Activated naive CD4-positive, alpha-beta T cell treated with Interleukin-2 at 50 U/mL for 16 hours (primary cell): Measurements from ENCODE around the gene MRPS22.
"Not testable (repeated sequence)": the region's sequence is repeated elsewhere in the genome, so short reads cannot be mapped to it uniquely, and the experiment has no call there.

ENCODE experiments used
- DNase-seq: peaks from one replicate; pipeline ENCODE4 v3.0.0-alpha.2; 2020

The MRPS22 gene

DNA sequence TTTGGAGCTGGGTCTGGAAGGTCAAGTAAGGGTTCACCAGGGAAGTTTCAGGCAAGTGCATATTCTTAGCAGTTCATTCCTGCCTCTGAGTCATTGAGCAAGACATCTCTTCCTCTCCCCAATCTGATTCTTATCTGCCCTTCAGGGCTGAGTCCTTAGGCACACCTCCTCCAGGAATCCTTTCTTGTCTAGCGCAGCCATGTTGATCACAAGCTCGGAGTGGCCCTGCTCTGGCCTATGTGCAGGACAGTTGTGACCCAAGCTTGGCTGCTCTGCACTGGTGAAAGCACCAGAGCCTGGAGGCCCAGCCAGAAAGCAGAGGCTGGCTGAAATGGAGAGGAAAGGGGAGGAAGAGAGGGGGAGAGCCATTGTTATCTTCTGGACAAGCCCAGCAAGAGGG lies 30.9 kb upstream of the MRPS22 start:
- DNase-seq, result no peak

DNA sequence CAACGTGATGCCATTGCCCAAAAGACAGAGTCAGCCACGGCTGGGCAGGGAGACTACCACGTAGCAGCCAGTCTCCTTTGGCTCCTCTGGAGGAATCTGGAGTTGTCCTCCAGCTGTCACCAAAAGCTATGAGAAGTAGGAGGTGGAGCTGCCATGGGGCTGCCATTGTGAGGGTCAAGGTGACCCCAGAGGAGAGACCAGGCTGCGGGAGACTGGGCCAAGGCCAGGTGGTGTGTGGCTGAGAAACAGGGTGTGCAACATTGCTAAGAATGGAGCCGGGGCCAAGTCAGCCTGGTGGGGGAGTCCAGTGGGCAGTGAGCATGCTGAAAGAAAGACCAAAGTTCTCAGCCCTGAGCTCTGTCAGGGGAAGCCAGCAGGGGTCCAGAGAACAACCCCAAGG lies 29.9 kb upstream of the MRPS22 start:
- no peak for DNase-seq

DNA sequence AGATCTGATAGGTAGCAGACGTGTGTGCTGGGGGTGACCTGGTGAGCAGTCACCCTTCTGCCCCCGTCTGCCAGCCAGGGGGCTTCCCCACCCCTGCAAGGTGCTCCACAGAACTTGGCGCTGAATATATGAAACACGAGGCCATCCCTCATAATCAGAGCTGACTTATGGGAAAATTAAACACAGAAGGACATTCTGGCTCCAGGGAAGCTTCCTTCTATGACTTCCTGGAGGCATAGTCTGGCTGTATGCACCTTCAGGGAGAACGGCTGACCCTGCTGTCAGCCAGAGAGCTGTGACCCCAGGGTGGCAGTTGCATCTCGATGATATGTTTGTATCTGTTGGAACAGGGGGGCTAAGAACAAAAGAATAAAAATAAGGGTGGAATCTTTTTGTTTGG lies 26.6 kb upstream of the MRPS22 start:
- DNase-seq, result no peak

DNA sequence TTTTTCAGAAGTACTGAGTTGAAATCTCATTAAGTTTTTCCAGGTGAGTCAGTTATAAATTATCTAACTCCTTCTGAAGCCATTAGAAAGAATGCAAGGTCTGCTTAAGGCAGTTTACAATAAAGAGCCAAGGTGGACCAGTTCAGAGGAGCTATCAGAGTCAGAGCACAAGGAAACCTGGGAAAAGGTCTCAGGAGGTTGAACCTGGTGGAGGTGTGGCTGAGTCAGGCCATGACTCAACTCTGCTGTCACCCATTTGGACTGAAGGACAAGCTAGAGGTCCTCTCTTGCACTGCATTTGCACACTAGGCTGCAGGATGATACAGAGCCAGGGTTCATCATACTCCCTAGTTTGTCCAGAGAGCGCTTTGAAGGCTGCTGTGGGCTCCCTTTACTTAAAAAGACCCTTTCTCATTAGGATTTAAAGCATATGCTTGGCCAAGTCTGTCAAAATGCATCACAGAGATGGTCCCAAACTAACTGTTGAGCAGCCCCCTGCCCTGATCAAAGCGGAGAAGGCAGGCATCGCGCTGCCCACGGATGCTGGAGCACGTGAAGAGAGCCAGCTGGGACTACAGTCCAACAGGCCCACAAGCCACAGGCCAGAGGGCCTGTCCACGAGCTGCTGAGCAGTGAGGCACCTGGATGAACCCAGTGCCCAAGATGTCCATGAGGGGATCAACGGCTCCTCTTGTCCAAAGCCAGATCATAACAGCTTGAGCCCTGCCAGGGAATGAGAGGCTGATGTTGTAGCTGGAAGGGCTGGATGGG lies 26.0 kb upstream of the MRPS22 start:
- no peak for DNase-seq

DNA sequence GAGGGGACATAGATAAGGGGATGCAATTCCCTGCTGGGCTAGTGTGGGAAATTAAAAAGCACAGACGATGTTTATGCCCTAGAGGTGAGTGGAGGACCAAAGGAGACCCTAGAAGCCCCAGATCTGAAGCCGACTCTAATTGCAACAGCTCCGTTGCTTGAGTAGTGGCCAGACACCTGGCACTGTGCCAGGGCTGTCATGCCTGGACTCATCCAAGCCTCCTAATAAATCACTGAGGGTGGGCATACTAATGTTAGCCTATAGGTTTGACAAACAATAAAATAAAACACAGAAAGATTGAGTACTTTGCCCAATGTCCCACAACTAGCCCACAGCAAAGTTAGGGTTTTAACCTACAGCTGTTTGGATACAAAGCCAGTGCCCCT lies 25.4 kb upstream of the MRPS22 start:
- DNase-seq, result no peak

DNA sequence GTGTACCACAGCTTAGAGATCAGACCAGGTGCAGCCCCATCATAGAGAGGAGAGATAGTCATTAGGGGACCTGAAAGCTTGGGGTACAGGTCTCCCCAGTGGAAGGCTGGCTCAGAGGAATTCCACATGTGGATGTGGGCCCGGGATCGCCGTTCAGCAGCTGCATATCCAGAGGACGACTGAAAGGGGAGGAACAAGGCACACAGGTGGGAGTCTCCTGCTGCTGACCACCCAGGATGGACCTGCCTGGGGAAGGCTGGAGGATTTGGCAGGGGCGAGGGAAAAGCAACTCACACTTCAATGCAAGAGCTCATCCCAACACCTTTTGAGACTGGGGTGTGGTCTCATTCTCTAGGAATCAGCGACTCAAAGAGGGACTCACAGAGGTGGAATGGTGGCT lies 25.0 kb upstream of the MRPS22 start:
- DNase-seq, result no peak

DNA sequence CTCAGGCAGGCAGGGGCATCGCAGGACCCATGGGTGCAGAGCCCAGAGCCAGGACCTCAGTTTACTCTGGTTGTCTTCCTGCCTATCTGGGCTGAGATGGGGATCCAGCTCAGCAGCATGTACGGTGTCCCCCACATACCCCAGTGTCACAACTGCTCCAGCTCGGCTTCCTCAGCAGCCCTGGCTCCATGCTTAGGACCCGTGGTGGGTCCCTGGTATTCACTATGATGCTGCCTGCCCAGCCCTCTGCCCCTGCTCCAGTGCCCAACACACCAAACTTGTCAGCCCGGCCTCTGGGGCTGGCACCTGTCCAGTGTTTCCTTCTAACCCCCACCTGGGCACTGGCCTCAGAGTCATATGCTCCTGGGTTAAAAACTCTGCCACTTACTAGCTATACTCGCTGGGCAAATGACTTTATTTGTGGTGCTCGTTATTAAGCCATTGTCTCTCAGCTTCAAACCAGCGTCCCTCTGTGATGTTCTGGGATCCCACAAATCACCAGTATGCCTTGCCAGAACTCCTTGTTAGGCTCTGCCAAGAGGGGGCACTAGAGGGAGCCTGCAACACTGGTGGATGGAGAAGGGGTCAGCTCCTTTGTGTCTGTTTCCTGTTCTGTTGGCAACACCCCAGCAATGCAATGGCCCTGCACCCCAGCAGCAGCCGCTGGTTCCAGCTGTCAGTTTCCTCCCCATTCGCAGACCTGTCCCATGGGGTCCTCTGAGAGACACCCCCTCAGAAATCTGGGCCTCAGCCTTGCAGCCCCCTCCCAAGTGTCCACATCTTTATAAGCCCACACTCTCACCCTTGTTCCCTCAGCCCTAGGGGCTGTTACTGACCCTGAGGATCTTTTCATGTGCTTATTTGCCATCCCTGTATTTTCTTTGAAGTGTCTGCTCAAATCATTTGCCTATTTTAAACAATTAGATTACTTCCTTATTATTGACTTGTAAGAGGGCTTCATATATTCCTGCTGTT lies 24.1 kb upstream of the MRPS22 start:
- DNase-seq, result no peak

DNA sequence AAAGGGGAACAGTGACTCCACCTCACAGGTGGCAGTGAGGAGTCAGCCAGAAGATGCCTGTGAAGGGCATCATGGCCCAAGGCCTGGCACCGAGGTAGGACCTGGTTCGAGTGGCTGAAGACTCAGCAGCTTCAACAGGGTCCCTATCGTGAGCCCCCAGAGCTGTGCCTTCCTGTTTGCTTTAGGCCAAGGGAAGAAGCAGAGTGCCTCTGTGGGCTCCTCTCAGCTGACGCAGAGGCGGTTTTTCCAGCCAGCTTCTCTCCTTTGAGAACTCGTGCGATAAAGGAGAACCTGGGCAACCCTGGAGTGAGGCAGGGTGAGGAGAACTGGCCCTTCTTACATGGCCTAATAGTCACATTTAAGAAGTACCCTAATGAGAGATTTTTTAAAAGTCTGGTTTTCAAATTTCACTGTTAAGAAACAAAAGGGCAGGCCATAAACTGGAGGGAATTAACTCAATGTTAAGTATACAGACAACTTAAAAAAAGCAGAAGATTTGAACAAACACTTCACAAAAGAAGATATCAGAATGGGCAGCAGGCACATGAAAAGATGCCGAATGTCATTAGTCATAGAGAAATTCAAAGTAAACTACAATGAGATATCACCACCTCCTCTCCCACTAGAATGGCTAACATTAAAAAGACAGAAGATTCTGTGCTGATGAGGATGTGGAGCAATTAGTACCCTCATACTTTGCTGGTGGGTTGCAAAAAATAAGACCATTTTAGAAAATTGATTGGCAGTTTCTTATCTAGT lies 23.1 kb upstream of the MRPS22 start:
- no peak for DNase-seq

DNA sequence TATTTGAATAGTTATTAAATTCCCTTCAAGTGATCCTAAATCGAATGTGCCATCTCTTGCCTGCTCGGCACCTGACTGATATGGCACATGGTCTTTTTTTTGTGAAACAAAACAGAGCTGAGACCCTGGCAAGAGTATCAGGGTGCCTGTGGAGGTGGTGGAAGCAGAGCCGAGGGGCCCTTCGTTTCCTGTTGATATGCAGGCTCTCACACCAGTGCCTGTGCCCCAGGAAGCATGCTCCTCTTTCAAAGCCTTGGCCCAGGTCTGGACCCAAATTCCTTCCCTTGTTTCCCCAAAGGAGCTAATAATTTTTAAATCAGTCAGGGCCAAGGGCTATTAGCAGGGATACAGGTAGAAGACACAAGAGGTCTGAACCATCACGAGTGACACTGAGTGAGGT lies 21.5 kb upstream of the MRPS22 start:
- no peak for DNase-seq

DNA sequence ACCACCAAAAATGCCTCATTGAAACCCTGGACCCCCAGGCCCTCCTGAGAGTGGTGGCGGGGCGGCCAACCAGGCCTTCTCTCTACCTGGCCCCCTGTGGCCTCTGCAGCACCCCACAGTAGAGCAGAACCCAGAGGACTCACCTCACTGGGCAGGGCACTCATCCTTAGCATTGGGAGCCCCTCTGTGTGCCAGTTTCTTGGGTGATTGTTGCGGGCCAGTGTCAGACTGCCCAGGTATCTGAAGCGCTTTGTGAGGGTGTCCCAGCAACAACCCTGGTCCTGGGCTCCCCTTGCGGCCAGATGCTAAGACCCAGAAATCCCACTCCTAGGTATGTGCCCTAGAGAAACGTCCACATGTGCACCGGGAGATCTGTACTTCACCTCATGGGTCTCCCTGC lies 20.7 kb upstream of the MRPS22 start:
- DNase-seq, result no peak

DNA sequence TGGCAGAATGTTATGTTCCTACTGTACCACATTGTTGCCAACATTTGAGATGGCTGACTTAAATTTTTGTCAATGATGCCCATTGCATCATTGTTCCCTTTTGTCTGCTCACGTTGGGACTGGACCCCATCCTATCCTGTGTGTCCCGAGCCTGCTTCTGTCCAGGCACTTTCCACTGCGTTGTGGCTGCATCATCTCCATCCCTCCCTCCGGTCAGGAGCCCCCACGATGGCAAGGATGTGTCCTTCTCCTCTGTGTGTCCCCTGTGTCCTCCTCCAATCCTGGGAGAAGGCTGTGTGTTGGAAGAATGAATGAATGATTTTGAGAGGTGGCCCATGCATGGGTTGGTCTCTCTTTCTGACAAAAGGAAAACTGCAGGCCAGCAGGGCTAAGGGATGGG lies 19.4 kb upstream of the MRPS22 start:
- DNase-seq, result no peak

DNA sequence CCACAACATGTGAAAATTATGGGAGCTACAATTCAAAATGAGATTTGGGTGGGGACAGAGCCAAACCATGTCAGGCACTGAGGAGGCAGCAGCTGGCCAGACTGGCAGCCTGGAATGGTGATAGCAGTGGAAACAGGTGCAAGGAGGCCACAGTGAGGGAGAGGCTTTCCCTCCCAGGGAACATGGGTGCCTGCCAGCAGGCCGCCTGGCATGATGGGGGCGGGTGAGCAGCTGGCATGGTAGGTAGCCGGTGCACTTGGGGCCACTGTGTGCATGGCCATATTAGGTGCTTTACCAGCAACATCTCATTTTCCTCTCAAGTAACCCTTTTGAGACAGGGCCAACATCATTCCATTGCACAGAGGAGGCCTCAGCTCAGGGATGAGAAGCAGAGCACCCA lies 18.3 kb upstream of the MRPS22 start:
- no peak for DNase-seq

DNA sequence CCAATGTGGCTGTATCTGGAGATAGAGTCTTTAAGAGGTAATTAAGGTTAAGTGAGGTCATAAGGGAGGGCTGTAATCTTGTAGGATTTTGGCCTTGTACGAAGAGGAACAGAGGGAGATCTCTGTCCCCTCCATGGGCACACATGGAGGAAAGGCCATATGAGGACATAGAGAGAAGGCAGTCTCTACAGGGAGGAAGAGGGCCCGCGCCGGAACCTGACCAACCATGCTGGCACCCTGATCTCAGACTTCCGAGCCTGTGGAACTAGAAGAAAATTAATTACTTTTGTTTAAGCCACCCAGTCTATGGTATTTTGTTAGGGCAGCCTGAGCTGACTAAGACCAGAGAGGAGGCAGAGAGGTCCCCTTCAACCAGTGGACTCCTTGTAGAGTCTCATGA lies 17.7 kb upstream of the MRPS22 start:
- DNase-seq, result no peak

DNA sequence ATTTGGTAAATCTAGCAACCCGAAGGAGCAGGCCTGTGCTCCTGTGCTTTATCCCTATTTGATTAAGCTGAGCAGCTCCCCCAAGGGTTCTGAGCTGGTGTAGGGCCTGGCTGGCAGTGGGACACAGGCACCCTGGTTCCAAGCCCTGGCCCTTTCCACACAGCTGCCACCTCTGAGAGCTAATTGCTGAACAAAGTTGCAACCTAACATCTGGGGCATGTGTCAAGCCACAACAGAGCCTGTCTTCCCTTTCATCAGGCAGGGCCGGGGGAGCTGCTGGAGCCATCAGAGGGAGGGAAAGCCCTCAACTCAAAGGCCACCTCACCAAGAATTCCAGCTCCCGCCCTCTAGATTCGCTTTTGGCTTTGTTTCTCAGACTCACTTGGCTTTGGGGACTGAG lies 17.1 kb upstream of the MRPS22 start:
- no peak for DNase-seq

DNA sequence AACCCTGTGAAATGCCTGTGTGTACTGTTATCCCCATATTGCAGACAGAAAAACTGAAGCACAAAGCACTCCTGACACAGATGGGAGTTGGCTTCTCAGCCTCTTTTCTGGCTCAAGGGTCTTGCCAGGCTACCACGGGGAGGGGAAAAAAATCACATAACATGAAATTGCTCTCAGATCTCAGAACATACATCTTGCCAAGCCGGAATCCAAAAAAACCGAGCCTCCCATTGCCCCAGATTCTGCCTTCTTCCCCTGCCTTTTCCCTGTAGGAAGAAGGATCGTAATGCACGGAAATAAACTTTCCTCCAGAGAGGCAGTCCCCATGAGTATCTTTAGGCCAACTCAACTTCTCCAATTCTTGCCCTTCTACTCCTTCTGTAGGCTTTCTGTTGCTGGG lies 16.6 kb upstream of the MRPS22 start:
- no peak for DNase-seq

DNA sequence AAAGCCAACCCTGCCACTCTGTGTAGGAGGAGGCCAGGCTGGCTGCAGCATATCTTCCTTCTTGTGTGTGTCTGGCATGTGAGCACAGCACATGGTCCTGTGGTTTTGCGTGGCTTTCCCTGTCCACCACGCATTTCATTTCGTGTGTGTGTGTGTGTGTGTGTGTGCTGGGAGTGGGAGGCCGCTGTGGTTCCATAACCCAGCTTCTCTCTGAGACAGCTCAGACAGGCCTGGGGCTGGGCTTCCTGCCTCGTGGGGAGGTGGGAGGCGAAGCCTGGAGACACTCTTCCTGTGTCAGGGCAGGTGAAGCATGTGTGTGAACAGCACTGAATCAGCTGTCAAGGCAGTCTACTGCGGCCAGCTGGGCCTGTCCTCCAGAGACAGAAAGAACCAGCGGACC lies 16.0 kb upstream of the MRPS22 start:
- no peak for DNase-seq

DNA sequence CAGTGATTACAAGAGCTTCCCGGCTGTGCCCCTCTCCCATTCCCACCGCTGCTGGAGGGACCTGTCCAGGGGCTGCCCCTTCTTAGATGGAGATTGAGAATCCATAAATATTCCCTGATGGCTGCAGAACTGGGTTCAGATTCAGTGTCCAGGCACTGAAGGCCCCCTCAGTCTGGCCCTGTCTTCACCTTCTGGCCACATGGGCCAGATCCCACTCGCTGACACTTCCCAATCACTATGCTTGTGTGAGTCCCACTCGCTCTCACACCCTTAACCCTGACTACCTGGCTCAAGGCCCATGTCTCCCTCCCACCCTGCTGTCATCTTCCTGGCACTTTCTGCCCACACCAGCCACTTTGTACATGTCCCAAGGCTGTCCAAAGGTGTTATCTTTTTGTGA lies 15.5 kb upstream of the MRPS22 start:
- DNase-seq, result no peak

DNA sequence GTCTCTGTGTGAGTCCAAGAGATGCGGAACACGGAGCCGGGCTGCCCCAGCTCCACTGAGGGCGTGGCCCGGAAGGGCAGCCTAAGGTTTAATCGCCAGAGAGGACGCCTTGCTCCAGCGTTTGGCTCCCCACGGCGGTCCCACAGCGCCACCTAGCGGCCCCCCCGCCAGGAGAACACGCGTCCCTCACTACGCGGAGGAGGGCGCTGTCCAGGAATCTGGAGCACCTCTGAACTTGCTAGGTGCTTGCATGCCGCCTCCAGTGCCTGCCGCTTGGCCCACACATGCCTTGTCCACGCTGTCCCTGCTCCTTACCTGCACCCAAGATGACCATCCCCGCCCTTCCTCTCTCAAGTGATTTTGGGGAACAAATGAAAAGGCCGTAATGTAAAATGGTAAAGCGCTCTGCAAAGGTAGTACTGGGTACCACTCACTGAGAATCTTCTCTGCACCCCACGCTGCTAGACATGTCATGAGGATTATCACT lies 14.4 kb upstream of the MRPS22 start:
- DNase-seq, result peak; percentile 90

DNA sequence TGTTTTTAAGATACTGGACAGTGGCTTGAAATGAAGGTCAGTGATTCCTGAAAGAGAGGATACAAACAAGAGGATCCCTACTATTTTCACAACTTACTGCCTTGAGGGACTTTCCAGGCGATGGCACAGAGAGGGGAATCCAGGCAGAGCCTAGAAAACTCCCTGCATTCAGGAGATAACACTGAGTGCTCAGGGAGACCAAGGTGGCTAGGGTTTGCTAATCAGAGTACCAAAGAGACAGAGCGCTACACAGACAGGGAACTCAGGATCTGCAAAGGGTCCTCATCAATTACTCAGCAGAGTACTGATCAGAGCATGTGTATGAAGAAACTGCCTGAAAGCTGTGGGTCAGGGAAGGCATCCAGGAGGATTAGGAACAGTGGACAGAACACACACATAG lies 11.7 kb upstream of the MRPS22 start:
- no peak for DNase-seq

DNA sequence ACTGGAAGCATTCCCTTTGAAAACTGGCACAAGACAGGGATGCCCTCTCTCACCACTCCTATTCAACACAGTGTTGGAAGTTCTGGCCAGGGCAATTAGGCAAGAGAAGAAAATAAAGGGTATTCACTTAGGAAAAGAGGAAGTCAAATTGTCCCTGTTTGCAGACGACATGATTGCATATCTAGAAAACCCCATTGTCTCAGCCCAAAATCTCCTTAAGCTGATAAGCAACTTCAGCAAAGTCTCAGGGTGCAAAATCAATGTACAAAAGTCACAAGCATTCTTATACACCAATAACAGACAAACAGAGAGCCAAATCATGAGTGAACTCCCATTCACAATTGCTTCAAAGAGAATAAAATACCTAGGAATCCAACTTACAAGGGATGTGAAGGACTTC lies 9.1 kb upstream of the MRPS22 start:
- not testable (repeated sequence) for DNase-seq

DNA sequence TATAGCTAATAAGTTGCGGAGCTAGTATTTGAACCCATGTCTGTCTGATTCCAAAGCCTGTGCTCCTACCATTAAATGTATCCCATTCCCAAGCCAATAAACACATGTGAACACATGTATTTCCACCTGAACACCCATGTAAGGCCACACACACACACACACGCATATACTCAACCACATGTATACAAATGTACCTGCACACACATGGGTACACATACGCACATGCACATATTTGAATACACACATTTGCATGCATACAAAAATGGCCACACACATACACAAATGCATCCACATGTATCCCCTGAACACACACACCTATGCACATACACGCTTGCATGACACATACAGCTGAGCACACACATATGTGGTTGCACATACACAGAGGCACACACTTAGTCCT lies 5.4 kb upstream of the MRPS22 start:
- DNase-seq, result no peak

DNA sequence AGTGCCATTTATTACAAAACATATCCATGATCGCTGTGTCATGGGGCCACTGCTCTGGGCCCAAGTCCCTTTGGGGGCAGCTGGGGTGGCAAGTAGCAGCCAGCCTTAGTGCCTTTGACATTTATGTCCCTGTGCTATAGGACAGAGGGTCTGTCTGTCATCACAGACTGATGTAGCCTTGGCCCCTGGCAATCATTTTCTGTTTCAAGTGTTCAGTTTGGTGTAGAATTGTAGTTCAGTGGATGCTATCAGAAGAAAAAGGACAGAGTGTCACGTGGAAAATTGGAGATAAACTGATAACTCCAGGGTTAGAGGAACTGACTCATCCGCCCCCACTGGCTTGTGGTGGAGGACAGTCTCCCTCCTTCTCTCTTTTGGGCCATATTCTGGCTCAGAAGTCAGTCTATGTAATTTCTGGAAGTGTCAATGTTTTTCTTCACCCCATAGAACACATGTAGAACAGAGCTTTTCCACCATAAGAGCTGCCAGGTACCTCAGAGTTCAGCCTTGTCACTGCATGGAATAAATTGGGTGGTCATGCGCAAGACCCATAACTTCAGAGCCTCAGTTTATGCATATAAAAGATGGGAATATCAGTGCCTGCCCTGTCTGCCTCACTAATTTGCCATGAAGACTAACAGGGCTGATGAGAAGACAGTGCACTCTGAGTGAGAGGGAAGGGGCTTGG lies 4.5 kb upstream of the MRPS22 start:
- peak; percentile 11 for DNase-seq

DNA sequence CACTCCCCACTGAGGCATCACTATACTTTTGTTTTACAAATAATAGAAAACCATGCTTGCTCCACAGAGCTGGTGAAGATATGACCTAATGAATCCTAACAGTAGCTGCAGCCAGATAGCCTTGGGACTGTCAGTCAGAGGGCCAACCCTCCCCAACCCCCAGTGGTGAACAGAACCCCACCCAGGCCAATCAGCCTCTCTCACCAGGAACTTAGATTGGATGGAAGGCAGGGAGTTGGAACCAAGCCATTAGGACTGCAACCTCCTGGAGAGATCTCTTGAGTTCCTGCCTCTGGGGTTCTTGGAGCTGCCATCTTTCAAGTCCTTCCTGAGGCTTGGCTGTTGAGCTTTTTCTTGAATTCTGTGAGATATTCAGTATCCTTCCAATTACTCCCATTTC lies 3.0 kb upstream of the MRPS22 start:
- no peak for DNase-seq
